K562 (cell line): Measurements from ENCODE around the gene IFNAR2. TPM values are rescaled to one million over a fixed set of nuclear protein-coding genes. Genes with fewer than 3 reads are reported as not detected.

ENCODE experiments used
- CBX5 ChIP-seq: IDR thresholded peaks from 2 replicates; pipeline ENCODE4 v1.6.1; 2014; ENCODE audit warnings: low read depth, borderline replicate concordance
- CHD4 ChIP-seq: fragments of 200-600 bp; sonication (generic); IDR thresholded peaks from 3 replicates; pipeline ENCODE4 v1.6.1; 2012; ENCODE audit warnings: low read depth, mild to moderate bottlenecking, mixed read lengths, low read length, inconsistent platforms; ENCODE audit not compliant: insufficient read depth, insufficient replicate concordance, poor library complexity, severe bottlenecking
- DACH1 ChIP-seq: fragments of 450-650 bp; IDR thresholded peaks from 2 replicates; pipeline ENCODE4 v1.6.1; 2018; ENCODE audit not compliant: partially characterized antibody
- E2F3 ChIP-seq: fragments of 250-450 bp; sonication (Bioruptor Pico); IDR thresholded peaks from 2 replicates; pipeline ENCODE4 v1.4.0; 2020; ENCODE audit warnings: mild to moderate bottlenecking
- HOXB6 ChIP-seq: fragments of 250-450 bp; sonication (Bioruptor Pico); IDR thresholded peaks from 2 replicates; pipeline ENCODE4 v1.5.1; 2022; ENCODE audit warnings: mild to moderate bottlenecking, borderline replicate concordance
- MBD2 ChIP-seq: sonication (generic); IDR thresholded peaks from 2 replicates; pipeline ENCODE4 v1.6.1; 2016; ENCODE audit warnings: low read depth, borderline replicate concordance
- NFYB ChIP-seq: IDR thresholded peaks from 2 replicates; pipeline ENCODE4 v1.6.1; 2011; ENCODE audit warnings: mild to moderate bottlenecking, moderate library complexity; ENCODE audit not compliant: insufficient read length; ENCODE audit errors: extremely low read depth
- PHF20 ChIP-seq: fragments of 450-650 bp; IDR thresholded peaks from 2 replicates; pipeline ENCODE4 v1.6.1; 2018; ENCODE audit not compliant: partially characterized antibody
- RUNX1 ChIP-seq: sonication (generic); IDR thresholded peaks from 2 replicates; pipeline ENCODE4 v1.6.1; 2016; ENCODE audit warnings: antibody characterized with exemption, low read depth
- SMARCA4 ChIP-seq: fragments of 450-650 bp; IDR thresholded peaks from 2 replicates; pipeline ENCODE4 v1.6.1; 2016
- ZC3H4 ChIP-seq: sonication (generic); formaldehyde crosslinking; IDR thresholded peaks from 2 replicates; pipeline ENCODE4 v1.9.0; 2021; ENCODE audit warnings: missing genetic modification reagents, borderline replicate concordance
- ZNF140 ChIP-seq: fragments of 250-450 bp; sonication (Bioruptor Pico); IDR thresholded peaks from 2 replicates; pipeline ENCODE4 v1.8.0; 2021; ENCODE audit warnings: moderate library complexity, mild to moderate bottlenecking, inconsistent platforms
- ZNF197 ChIP-seq: fragments of 200-800 bp; sonication (Bioruptor generic); IDR thresholded peaks from 2 replicates; pipeline ENCODE4 v1.6.1; 2016; ENCODE audit warnings: low read depth, missing genetic modification characterization, missing compliant biosample characterization
- ZSCAN32 ChIP-seq: fragments of 450-650 bp; formaldehyde crosslinking; IDR thresholded peaks from 2 replicates; pipeline ENCODE4 v1.4.0; 2020; ENCODE audit warnings: mild to moderate bottlenecking, moderate library complexity
- polyA plus RNA-seq, 8 experiments: library from polyadenylated mRNA; depleted of rRNA in 4 of 8; stranded (reverse) in 5 of 8; unstranded in 3 of 8; fragments of >200 nt; fragmentation: Nextera tagmentation in 2 of 8; fragmentation: Illumina TruSeq in 1 of 8; extraction: Ambion mirVana in 2 of 8; extraction: Trizol in 1 of 8; gene quantifications; 2 replicates each; pipeline versions ENCODE4 v1.2.1 to v1.2.3, GENCODE V29; 2011 to 2014; ENCODE audit warnings: inconsistent platforms in 1 of 8, missing spikeins in 1 of 8
- total RNA-seq, 7 experiments: library from RNA; depleted of rRNA in 6 of 7; stranded (reverse); fragments of >200 nt in 6 of 7; fragmentation: Illumina TruSeq in 2 of 7; extraction: Trizol in 2 of 7; gene quantifications; 2 replicates each; pipeline versions ENCODE4 v1.2.1 to v1.2.3, GENCODE V29; 2011 to 2021; ENCODE audit warnings: low replicate concordance in 1 of 7
- TF ChIP-seq, protein P1 (sequence below): fragments of 450-650 bp; conservative IDR thresholded peaks from 2 replicates; pipeline ENCODE4 v1.6.1; 2016; ENCODE audit warnings: missing genetic modification characterization, low read depth, mild to moderate bottlenecking, missing compliant biosample characterization, moderate library complexity
- TF ChIP-seq, protein P2 (sequence below): fragments of 250-450 bp; sonication (Bioruptor Pico); IDR thresholded peaks from 2 replicates; pipeline ENCODE4 v1.5.1; 2021; ENCODE audit warnings: mild to moderate bottlenecking
- TF ChIP-seq, protein P3 (sequence below): fragments of 250-450 bp; sonication (Bioruptor Pico); IDR thresholded peaks from 2 replicates; pipeline ENCODE4 v1.8.0; 2022; ENCODE audit warnings: inconsistent platforms, mild to moderate bottlenecking, moderate library complexity, borderline replicate concordance
- TF ChIP-seq, protein P4 (sequence below): fragments of 450-650 bp; formaldehyde crosslinking; IDR thresholded peaks from 2 replicates; pipeline ENCODE4 v1.4.0; 2020; ENCODE audit warnings: mild to moderate bottlenecking, moderate library complexity
- TF ChIP-seq, protein P5 (sequence below): fragments of 450-650 bp; IDR thresholded peaks from 2 replicates; pipeline ENCODE4 v1.6.1; 2014; ENCODE audit warnings: low read depth, mild to moderate bottlenecking, moderate library complexity, borderline replicate concordance
- TF ChIP-seq, protein P6 (sequence below): fragments of 450-650 bp; IDR thresholded peaks from 2 replicates; pipeline ENCODE4 v1.6.1; 2016; ENCODE audit warnings: low read depth, mild to moderate bottlenecking, moderate library complexity

Gene IFNAR2
- total and polyA plus RNA-seq, 9 of the 15 experiments (the other 6 are each of a cell fraction or from before 2014, with no cell fraction given), result 1.7 to 48.3 (median 8.4) TPM

DNA sequence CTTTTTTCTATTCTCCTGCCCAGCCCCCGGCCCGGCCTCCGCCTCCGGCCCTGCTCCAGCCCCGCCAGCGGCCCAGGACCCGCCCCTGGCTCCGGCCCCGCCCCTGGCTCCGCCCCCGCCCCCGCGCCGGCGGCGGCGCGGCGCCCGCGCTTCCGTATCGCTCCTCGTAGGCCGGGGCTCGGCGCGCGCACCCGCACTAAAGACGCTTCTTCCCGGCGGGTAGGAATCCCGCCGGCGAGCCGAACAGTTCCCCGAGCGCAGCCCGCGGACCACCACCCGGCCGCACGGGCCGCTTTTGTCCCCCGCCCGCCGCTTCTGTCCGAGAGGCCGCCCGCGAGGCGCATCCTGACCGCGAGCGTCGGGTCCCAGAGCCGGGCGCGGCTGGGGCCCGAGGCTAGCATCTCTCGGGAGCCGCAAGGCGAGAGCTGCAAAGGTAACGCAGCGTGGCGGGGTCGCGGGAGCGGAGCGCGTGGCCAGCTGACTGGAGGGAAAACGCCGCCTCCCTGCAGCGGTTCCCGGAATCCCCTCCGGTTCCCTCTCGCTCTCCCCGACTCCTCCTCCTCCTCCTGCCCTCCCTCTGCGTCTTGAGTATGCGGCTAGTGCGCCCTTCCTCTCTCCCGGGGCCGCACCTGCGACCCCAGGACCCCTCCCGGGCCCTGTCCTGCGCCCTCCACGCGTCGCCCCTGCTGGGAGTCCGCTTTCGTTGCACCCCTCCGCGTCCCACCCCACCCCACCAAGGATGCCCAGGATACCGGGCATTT, at the start of gene IFNAR2 (continued):
- TF ChIP-seq CBX5, result no peak
- TF ChIP-seq ZSCAN32, result no peak
- TF ChIP-seq DACH1, result peak; percentile 32
- TF ChIP-seq, protein P1, sequence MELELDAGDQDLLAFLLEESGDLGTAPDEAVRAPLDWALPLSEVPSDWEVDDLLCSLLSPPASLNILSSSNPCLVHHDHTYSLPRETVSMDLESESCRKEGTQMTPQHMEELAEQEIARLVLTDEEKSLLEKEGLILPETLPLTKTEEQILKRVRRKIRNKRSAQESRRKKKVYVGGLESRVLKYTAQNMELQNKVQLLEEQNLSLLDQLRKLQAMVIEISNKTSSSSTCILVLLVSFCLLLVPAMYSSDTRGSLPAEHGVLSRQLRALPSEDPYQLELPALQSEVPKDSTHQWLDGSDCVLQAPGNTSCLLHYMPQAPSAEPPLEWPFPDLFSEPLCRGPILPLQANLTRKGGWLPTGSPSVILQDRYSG (tag), result no peak
- TF ChIP-seq, protein P2, sequence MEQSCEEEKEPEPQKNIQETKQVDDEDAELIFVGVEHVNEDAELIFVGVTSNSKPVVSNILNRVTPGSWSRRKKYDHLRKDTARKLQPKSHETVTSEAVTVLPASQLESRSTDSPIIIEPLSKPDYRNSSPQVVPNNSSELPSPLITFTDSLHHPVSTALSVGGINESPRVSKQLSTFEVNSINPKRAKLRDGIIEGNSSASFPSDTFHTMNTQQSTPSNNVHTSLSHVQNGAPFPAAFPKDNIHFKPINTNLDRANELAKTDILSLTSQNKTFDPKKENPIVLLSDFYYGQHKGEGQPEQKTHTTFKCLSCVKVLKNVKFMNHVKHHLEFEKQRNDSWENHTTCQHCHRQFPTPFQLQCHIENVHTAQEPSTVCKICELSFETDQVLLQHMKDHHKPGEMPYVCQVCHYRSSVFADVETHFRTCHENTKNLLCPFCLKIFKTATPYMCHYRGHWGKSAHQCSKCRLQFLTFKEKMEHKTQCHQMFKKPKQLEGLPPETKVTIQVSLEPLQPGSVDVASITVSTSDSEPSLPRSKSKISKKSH (CRISPR knock-in tag), result no peak
- TF ChIP-seq, protein P3, sequence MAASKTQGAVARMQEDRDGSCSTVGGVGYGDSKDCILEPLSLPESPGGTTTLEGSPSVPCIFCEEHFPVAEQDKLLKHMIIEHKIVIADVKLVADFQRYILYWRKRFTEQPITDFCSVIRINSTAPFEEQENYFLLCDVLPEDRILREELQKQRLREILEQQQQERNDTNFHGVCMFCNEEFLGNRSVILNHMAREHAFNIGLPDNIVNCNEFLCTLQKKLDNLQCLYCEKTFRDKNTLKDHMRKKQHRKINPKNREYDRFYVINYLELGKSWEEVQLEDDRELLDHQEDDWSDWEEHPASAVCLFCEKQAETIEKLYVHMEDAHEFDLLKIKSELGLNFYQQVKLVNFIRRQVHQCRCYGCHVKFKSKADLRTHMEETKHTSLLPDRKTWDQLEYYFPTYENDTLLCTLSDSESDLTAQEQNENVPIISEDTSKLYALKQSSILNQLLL (CRISPR knock-in tag), result no peak
- no peak for TF ChIP-seq SMARCA4
- TF ChIP-seq, protein P4, sequence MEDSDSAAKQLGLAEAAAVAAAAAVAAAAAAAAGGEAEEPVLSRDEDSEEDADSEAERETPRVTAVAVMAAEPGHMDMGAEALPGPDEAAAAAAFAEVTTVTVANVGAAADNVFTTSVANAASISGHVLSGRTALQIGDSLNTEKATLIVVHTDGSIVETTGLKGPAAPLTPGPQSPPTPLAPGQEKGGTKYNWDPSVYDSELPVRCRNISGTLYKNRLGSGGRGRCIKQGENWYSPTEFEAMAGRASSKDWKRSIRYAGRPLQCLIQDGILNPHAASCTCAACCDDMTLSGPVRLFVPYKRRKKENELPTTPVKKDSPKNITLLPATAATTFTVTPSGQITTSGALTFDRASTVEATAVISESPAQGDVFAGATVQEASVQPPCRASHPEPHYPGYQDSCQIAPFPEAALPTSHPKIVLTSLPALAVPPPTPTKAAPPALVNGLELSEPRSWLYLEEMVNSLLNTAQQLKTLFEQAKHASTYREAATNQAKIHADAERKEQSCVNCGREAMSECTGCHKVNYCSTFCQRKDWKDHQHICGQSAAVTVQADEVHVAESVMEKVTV (CRISPR knock-in tag), result no peak
- TF ChIP-seq CHD4, result no peak
- TF ChIP-seq, protein P5, sequence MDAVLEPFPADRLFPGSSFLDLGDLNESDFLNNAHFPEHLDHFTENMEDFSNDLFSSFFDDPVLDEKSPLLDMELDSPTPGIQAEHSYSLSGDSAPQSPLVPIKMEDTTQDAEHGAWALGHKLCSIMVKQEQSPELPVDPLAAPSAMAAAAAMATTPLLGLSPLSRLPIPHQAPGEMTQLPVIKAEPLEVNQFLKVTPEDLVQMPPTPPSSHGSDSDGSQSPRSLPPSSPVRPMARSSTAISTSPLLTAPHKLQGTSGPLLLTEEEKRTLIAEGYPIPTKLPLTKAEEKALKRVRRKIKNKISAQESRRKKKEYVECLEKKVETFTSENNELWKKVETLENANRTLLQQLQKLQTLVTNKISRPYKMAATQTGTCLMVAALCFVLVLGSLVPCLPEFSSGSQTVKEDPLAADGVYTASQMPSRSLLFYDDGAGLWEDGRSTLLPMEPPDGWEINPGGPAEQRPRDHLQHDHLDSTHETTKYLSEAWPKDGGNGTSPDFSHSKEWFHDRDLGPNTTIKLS, result peak; percentile 40; the same call in 1 of the 2 replicates
- TF ChIP-seq NFYB, result no peak
- TF ChIP-seq PHF20, result peak; percentile 56
- TF ChIP-seq ZC3H4, result peak; percentile 75; the same call in 1 of the 2 replicates
- TF ChIP-seq ZNF140 (CRISPR knock-in tag), result no peak
- TF ChIP-seq ZNF197 (CRISPR knock-in tag), result no peak
- TF ChIP-seq, protein P6, sequence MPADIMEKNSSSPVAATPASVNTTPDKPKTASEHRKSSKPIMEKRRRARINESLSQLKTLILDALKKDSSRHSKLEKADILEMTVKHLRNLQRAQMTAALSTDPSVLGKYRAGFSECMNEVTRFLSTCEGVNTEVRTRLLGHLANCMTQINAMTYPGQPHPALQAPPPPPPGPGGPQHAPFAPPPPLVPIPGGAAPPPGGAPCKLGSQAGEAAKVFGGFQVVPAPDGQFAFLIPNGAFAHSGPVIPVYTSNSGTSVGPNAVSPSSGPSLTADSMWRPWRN, result no peak
- peak; percentile 62; the same call in 1 of the 2 replicates for TF ChIP-seq E2F3 (CRISPR knock-in tag)
- TF ChIP-seq RUNX1, result no peak
- no peak for TF ChIP-seq MBD2
- TF ChIP-seq HOXB6, result no peak
